Fibroblast of lung (primary cell): Measurements from ENCODE around the gene SLC10A1. TPM values are rescaled to one million over a fixed set of nuclear protein-coding genes. Genes with fewer than 3 reads are reported as not detected.

Experiments
- DNase-seq, 2 donors: peaks; one replicate each; pipeline versions ENCODE4 v3.0.0 to v3.0.0-alpha.2; 2010; ENCODE audit warnings: low read depth in 2 of 2
- H2AFZ ChIP-seq: 2 replicates; pipeline ENCODE4 v1.5.1; 2012; ENCODE audit warnings: low read length, control low read depth, inconsistent platforms
- H3K27ac ChIP-seq: 2 replicates; pipeline ENCODE4 v1.5.1; 2011; ENCODE audit warnings: low read length, control low read depth; ENCODE audit not compliant: insufficient read depth
- H3K27me3 ChIP-seq: 2 replicates; pipeline ENCODE4 v1.5.1; 2011; ENCODE audit warnings: mild to moderate bottlenecking, low read length; ENCODE audit not compliant: control insufficient read depth, insufficient read depth
- H3K36me3 ChIP-seq: 2 replicates; pipeline ENCODE4 v1.5.1; 2011; ENCODE audit warnings: low read length; ENCODE audit not compliant: control insufficient read depth, insufficient read depth
- H3K4me1 ChIP-seq: 2 replicates; pipeline ENCODE4 v1.5.1; 2011; ENCODE audit warnings: low read length; ENCODE audit not compliant: control insufficient read depth, insufficient read depth; ENCODE audit errors: extremely low read depth
- H3K4me2 ChIP-seq: 2 replicates; pipeline ENCODE4 v1.5.1; 2011; ENCODE audit warnings: low read length, control low read depth; ENCODE audit not compliant: insufficient read depth; ENCODE audit errors: extremely low read depth
- H3K4me3 ChIP-seq, 4 experiments: fragments of 200-600 bp in 1 of 4; sonication (generic) in 1 of 4; replicated peaks in 1 of 4; 2 replicates each; pipeline ENCODE4 v1.5.1; 2011 to 2016; ENCODE audit warnings: low read length in 4 of 4, low read depth in 3 of 4, mild to moderate bottlenecking in 3 of 4, control low read depth in 2 of 4, inconsistent platforms in 1 of 4, mixed read lengths in 1 of 4; ENCODE audit not compliant: insufficient read depth in 1 of 4; ENCODE audit errors: control extremely low read depth in 1 of 4
- H3K79me2 ChIP-seq: 2 replicates; pipeline ENCODE4 v1.5.1; 2012; ENCODE audit warnings: mild to moderate bottlenecking, low read length, inconsistent platforms; ENCODE audit not compliant: control insufficient read depth, insufficient read depth
- H3K9ac ChIP-seq: 2 replicates; pipeline ENCODE4 v1.5.1; 2011; ENCODE audit warnings: mild to moderate bottlenecking, low read length, control low read depth; ENCODE audit not compliant: insufficient read depth
- H3K9me3 ChIP-seq: 2 replicates; pipeline ENCODE4 v1.5.1; 2012; ENCODE audit warnings: low read depth, low read length; ENCODE audit not compliant: control insufficient read depth, insufficient read depth
- H4K20me1 ChIP-seq: 2 replicates; pipeline ENCODE4 v1.5.1; 2011; ENCODE audit warnings: low read length; ENCODE audit not compliant: control insufficient read depth, insufficient read depth; ENCODE audit errors: extremely low read depth
- EZH2 ChIP-seq: IDR thresholded peaks from 2 replicates; pipeline ENCODE4 v1.5.1; 2012; ENCODE audit warnings: low read length, control low read depth, mild to moderate bottlenecking; ENCODE audit errors: missing control alignments
- polyA plus RNA-seq, 2 donors: library from polyadenylated mRNA; depleted of rRNA in 1 of 2; stranded (reverse) in 1 of 2; unstranded in 1 of 2; fragments of >200 nt; gene quantifications; 2 replicates each; pipeline ENCODE4 v1.2.1, GENCODE V29; 2011 to 2012; ENCODE audit warnings: missing spikeins in 1 of 2
- total RNA-seq: library from RNA; depleted of rRNA; stranded (reverse); fragments of >200 nt; gene quantifications from 2 replicates; pipeline ENCODE4 v1.2.1, GENCODE V29; 2014
- TF ChIP-seq, protein P1 (sequence below), 2 donors: IDR thresholded peaks in 1 of 2; conservative IDR thresholded peaks in 1 of 2; 1 replicate in 1 of 2; 2 replicates in 1 of 2; pipeline ENCODE4 v1.5.1; 2011 to 2012; ENCODE audit warnings: low read length in 2 of 2, control low read depth in 1 of 2, inconsistent platforms in 1 of 2, low read depth in 1 of 2, mild to moderate bottlenecking in 1 of 2

SLC10A1 gene
- total and polyA plus RNA-seq, 2 donors (not counting 1 experiment from before 2014, with no cell fraction given): not detected

DNA sequence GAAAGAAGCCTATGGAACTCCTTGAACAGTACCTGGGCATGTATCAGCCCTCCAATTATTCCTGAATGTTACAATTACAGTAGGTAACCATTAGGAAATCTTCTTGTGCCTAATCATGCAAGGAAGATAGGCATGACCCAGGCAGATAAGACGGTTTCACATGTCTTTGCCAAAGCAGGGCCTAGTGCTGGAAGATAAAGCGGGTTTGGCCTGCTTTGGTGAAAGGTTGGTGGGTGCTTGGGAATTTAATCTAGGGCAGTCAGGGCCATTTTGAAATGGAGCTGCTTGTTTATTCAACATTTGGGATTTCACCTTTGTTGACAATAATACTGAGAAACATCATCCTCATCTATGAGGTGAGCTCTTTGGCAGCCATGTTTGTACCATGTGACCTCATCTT is 42.6 kb downstream of the SLC10A1 start:
- Histone ChIP-seq H3K4me2 (no peak overlapping the region), H2AFZ (no peak overlapping the region), H3K4me3 (no peak overlapping the region), H3K79me2 (no peaks in the 10 kb centered on the region), H4K20me1 (no peaks in the 10 kb centered on the region), H3K9ac (no peak overlapping the region), H3K36me3 (no peaks in the 10 kb centered on the region), H3K4me1 (no peaks in the 10 kb centered on the region), H3K27ac (no peak overlapping the region), H3K9me3 (no peaks in the 10 kb centered on the region), H3K27me3 (no peaks in the 10 kb centered on the region)
- no peak for DNase-seq
- TF ChIP-seq, protein P1, sequence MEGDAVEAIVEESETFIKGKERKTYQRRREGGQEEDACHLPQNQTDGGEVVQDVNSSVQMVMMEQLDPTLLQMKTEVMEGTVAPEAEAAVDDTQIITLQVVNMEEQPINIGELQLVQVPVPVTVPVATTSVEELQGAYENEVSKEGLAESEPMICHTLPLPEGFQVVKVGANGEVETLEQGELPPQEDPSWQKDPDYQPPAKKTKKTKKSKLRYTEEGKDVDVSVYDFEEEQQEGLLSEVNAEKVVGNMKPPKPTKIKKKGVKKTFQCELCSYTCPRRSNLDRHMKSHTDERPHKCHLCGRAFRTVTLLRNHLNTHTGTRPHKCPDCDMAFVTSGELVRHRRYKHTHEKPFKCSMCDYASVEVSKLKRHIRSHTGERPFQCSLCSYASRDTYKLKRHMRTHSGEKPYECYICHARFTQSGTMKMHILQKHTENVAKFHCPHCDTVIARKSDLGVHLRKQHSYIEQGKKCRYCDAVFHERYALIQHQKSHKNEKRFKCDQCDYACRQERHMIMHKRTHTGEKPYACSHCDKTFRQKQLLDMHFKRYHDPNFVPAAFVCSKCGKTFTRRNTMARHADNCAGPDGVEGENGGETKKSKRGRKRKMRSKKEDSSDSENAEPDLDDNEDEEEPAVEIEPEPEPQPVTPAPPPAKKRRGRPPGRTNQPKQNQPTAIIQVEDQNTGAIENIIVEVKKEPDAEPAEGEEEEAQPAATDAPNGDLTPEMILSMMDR (conservative IDR thresholded peaks at IDR 0.05 in 1 of 2, IDR thresholded peaks at IDR 0.05 in 1 of 2; ENCODE audit: low read depth in 1 of 2, low read length in 2 of 2): no peak
- no peak for TF ChIP-seq EZH2

DNA sequence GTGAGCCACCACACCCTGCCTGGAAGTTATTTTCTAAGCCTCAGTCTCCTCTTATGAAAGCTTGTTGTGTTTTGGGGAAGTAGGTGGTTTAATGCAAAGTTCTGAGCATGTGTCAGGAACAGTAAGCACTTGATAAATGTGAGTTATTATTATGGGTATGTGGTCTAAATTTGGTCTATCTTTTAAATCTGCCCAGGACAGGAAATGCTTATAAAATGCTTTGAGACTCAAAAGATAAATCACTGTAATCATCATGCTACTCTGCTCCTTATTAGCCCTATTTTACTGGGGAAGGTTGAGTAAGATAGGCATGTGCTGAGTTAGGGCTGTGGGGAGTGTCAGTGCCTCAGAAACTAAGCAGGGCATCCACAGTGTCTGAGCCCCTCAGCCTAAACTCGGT is 43.2 kb downstream of the SLC10A1 start:
- TF ChIP-seq EZH2: no peak
- TF ChIP-seq, protein P1 (conservative IDR thresholded peaks at IDR 0.05 in 1 of 2, IDR thresholded peaks at IDR 0.05 in 1 of 2; ENCODE audit: low read depth in 1 of 2, low read length in 2 of 2): no peak
- H3K27me3 ChIP-seq: no peaks in the 10 kb centered on the region
- H3K4me3 ChIP-seq: no peak overlapping the region
- no peak overlapping the region for H2AFZ ChIP-seq
- H3K36me3 ChIP-seq: no peaks in the 10 kb centered on the region
- no peak overlapping the region for H3K27ac ChIP-seq
- no peak overlapping the region for H3K9ac ChIP-seq
- no peaks in the 10 kb centered on the region for H4K20me1 ChIP-seq
- no peaks in the 10 kb centered on the region for H3K9me3 ChIP-seq
- H3K4me2 ChIP-seq: no peak overlapping the region
- DNase-seq: no peak
- H3K79me2 ChIP-seq: no peaks in the 10 kb centered on the region
- H3K4me1 ChIP-seq: no peaks in the 10 kb centered on the region

DNA sequence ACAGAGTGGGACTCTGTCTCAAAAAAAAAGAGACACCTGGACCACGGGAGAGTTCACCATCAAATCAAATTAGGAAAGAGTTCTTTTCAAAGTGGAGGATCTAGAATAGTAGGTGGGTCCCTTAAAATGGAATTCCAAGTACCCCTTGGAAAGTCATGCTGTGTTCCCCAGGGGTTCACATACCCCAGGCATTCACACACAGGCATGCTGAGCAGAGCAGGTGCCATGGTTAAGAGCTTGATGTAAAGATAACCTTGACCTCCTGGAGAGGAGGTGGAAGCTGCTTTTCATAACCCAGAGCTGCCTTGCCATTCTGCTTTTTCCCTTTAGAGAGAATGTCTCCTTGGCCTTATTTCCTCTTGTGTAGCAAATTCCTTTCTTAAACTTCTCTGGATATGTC is 44.3 kb downstream of the SLC10A1 start:
- Histone ChIP-seq H3K9ac (no peak overlapping the region), H2AFZ (no peak overlapping the region), H3K27me3 (no peaks in the 10 kb centered on the region), H3K4me1 (no peaks in the 10 kb centered on the region), H3K4me2 (no peak overlapping the region), H3K4me3 (no peak overlapping the region), H4K20me1 (no peaks in the 10 kb centered on the region), H3K79me2 (no peaks in the 10 kb centered on the region), H3K27ac (no peak overlapping the region), H3K36me3 (no peaks in the 10 kb centered on the region), H3K9me3 (no peaks in the 10 kb centered on the region)
- no peak for TF ChIP-seq EZH2
- TF ChIP-seq, protein P1 (conservative IDR thresholded peaks at IDR 0.05 in 1 of 2, IDR thresholded peaks at IDR 0.05 in 1 of 2; ENCODE audit: low read depth in 1 of 2, low read length in 2 of 2): no peak
- DNase-seq: no peak
